WTC11 (cell line): ENCODE results near the gene LRMDA. TPM values are rescaled to one million over a fixed set of nuclear protein-coding genes. Genes with fewer than 3 reads are reported as not detected.

Experiments
- ATAC-seq: fragments of 200-7000 bp; cut with Tn5 transposase; 2 replicates; pipeline ENCODE4 v1.10.0; 2021; ENCODE audit warnings: mild to moderate bottlenecking, moderate library complexity
- CTCF ChIA-PET: fragments of 300-600 bp; sonication (Branson Sonifier 250); formaldehyde crosslinking; loops from one replicate; lab custom pipeline; 2021; ENCODE audit warnings: antibody characterized with exemption; lab: Charles Lee
- POLR2A ChIA-PET: fragments of 350-600 bp; sonication (Branson Sonifier 250); formaldehyde crosslinking; loops from one replicate; lab custom pipeline; 2021; ENCODE audit warnings: antibody characterized with exemption; lab: Charles Lee
- DNase-seq: peaks from one replicate; pipeline ENCODE4 v3.0.0; 2021; ENCODE audit warnings: low spot score
- H3K27ac Mint-ChIP-seq: 2 replicates; pipeline ENCODE4 v1.8.0; 2021; ENCODE audit warnings: mixed read lengths
- H3K27me3 Mint-ChIP-seq: 2 replicates; pipeline ENCODE4 v1.8.0; 2021; ENCODE audit warnings: low read depth, mild to moderate bottlenecking, moderate library complexity, mixed read lengths
- H3K36me3 Mint-ChIP-seq: 2 replicates; pipeline ENCODE4 v1.8.0; 2021; ENCODE audit warnings: mixed read lengths
- H3K4me1 Mint-ChIP-seq: 2 replicates; pipeline ENCODE4 v1.8.0; 2022; ENCODE audit warnings: mixed read lengths
- H3K4me3 Mint-ChIP-seq: 2 replicates; pipeline ENCODE4 v1.8.0; 2021; ENCODE audit warnings: mild to moderate bottlenecking, moderate library complexity, mixed read lengths
- H3K9me3 Mint-ChIP-seq: 2 replicates; pipeline ENCODE4 v1.8.0; 2021; ENCODE audit warnings: mixed read lengths
- ARID4B ChIP-seq: sonication (generic); formaldehyde crosslinking; IDR thresholded peaks from 2 replicates; pipeline ENCODE4 v1.8.0; 2023; ENCODE audit warnings: missing genetic modification reagents, mild to moderate bottlenecking, borderline replicate concordance
- ATF6 ChIP-seq: sonication (generic); formaldehyde crosslinking; IDR thresholded peaks from 2 replicates; pipeline ENCODE4 v1.8.1; 2023; ENCODE audit warnings: mild to moderate bottlenecking, missing genetic modification reagents
- E2F5 ChIP-seq: sonication (generic); formaldehyde crosslinking; IDR thresholded peaks from 2 replicates; pipeline ENCODE4 v1.8.1; 2022; ENCODE audit warnings: mild to moderate bottlenecking, moderate library complexity, missing genetic modification reagents
- EMX1 ChIP-seq: fragments of 250-450 bp; sonication (Bioruptor Pico); IDR thresholded peaks from 2 replicates; pipeline ENCODE4 v1.8.0; 2021; ENCODE audit warnings: mild to moderate bottlenecking
- ETV6 ChIP-seq: sonication (generic); formaldehyde crosslinking; IDR thresholded peaks from 2 replicates; pipeline ENCODE4 v1.8.1; 2022; ENCODE audit warnings: mild to moderate bottlenecking, missing genetic modification reagents
- OVOL2 ChIP-seq: fragments of 250-450 bp; sonication (Bioruptor Pico); IDR thresholded peaks from 2 replicates; pipeline ENCODE4 v1.9.0; 2021; ENCODE audit warnings: mild to moderate bottlenecking, borderline replicate concordance
- PRRX2 ChIP-seq: fragments of 250-450 bp; sonication (Bioruptor Pico); IDR thresholded peaks from 2 replicates; pipeline ENCODE4 v1.8.0; 2021; ENCODE audit warnings: mild to moderate bottlenecking
- SMAD3 ChIP-seq: sonication (generic); formaldehyde crosslinking; IDR thresholded peaks from 2 replicates; pipeline ENCODE4 v1.8.0; 2022; ENCODE audit warnings: missing genetic modification reagents, mild to moderate bottlenecking, borderline replicate concordance
- SOX15 ChIP-seq: fragments of 250-450 bp; sonication (Bioruptor Pico); IDR thresholded peaks from 2 replicates; pipeline ENCODE4 v1.9.0; 2021; ENCODE audit warnings: mild to moderate bottlenecking
- STAT6 ChIP-seq: sonication (generic); formaldehyde crosslinking; conservative IDR thresholded peaks from 2 replicates; pipeline ENCODE4 v1.8.1; 2023; ENCODE audit warnings: mild to moderate bottlenecking, low read depth, missing genetic modification reagents, moderate library complexity
- TEAD1 ChIP-seq: sonication (generic); formaldehyde crosslinking; IDR thresholded peaks from 2 replicates; pipeline ENCODE4 v1.8.0; 2022; ENCODE audit warnings: mild to moderate bottlenecking, missing genetic modification reagents
- TP53 ChIP-seq: sonication (generic); formaldehyde crosslinking; IDR thresholded peaks from 2 replicates; pipeline ENCODE4 v1.8.1; 2023; ENCODE audit warnings: mild to moderate bottlenecking, missing genetic modification reagents
- ZNF416 ChIP-seq: fragments of 250-450 bp; sonication (Bioruptor Pico); IDR thresholded peaks from 2 replicates; pipeline ENCODE4 v1.9.0; 2021; ENCODE audit warnings: mild to moderate bottlenecking, inconsistent platforms
- ZNF423 ChIP-seq: fragments of 250-450 bp; sonication (Bioruptor Pico); IDR thresholded peaks from 2 replicates; pipeline ENCODE4 v2.1.2; 2022; ENCODE audit warnings: mild to moderate bottlenecking, moderate library complexity
- total RNA-seq: library from RNA; stranded (reverse); gene quantifications from 3 replicates; pipeline ENCODE4 v1.2.3, GENCODE V29; 2021
- TF ChIP-seq, protein P1 (sequence below): sonication (generic); formaldehyde crosslinking; IDR thresholded peaks from 2 replicates; pipeline ENCODE4 v1.8.1; 2023; ENCODE audit warnings: mild to moderate bottlenecking, moderate library complexity, missing genetic modification reagents
- TF ChIP-seq, protein P2 (sequence below): sonication (generic); formaldehyde crosslinking; IDR thresholded peaks from 2 replicates; pipeline ENCODE4 v1.8.1; 2022; ENCODE audit warnings: low read depth, missing genetic modification reagents, borderline replicate concordance
- TF ChIP-seq, protein P3 (sequence below): fragments of 250-450 bp; sonication (Bioruptor Pico); IDR thresholded peaks from 2 replicates; pipeline ENCODE4 v1.9.0; 2021; ENCODE audit warnings: mild to moderate bottlenecking

LRMDA gene
- total RNA-seq, 1 experiment from 2014 or later: 0.92 TPM

GRCh38 chr10:76540331-76540730 lies 1108.9 kb downstream of the LRMDA start:
- no peaks in the 10 kb centered on the region for H3K9me3 Mint-ChIP-seq
- no peak overlapping the region for H3K27ac Mint-ChIP-seq
- CTCF ChIA-PET: no interaction called here
- POLR2A ChIA-PET: no interaction called here
- no peaks in the 10 kb centered on the region for H3K4me1 Mint-ChIP-seq
- no peak overlapping the region for H3K4me3 Mint-ChIP-seq
- H3K36me3 Mint-ChIP-seq: no peaks in the 10 kb centered on the region
- DNase-seq: no peak
- no peak for ATAC-seq
- no peak for TF ChIP-seq ZNF416 (CRISPR knock-in tag)
- no peaks in the 10 kb centered on the region for H3K27me3 Mint-ChIP-seq

DNA sequence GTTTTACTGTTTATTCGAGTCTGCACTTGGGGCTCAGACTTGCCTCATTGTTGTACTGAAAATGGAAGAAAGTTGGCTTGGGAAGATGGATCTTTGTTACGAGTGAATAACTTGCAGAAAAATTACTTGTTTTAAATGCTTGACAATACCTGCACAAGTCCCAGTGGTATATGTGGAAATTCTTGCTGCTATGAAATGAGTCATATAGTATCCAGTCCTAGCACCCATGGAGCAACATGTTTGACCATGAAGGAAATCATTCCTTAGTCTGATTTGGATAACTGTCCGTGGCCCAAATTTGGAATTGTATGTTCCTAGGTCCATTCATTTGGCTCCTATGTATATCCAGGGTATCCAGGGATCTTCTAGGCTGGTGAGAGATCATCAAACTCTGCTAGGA lies 1109.4 kb downstream of the LRMDA start:
- Mint-ChIP-seq H3K27me3 (no peaks in the 10 kb centered on the region), H3K4me1 (no peaks in the 10 kb centered on the region), H3K9me3 (no peaks in the 10 kb centered on the region), H3K36me3 (no peaks in the 10 kb centered on the region), H3K27ac (no peak overlapping the region), H3K4me3 (no peak overlapping the region)
- ChIA-PET POLR2A (no interaction called here), CTCF (no interaction called here)
- no peak for TF ChIP-seq OVOL2 (CRISPR knock-in tag)
- no peak for TF ChIP-seq TEAD1 (CRISPR knock-in tag)
- no peak for TF ChIP-seq STAT6
- no peak for TF ChIP-seq SMAD3 (CRISPR knock-in tag)
- TF ChIP-seq SOX15 (CRISPR knock-in tag): no peak
- TF ChIP-seq E2F5: no peak
- TF ChIP-seq, protein P1, sequence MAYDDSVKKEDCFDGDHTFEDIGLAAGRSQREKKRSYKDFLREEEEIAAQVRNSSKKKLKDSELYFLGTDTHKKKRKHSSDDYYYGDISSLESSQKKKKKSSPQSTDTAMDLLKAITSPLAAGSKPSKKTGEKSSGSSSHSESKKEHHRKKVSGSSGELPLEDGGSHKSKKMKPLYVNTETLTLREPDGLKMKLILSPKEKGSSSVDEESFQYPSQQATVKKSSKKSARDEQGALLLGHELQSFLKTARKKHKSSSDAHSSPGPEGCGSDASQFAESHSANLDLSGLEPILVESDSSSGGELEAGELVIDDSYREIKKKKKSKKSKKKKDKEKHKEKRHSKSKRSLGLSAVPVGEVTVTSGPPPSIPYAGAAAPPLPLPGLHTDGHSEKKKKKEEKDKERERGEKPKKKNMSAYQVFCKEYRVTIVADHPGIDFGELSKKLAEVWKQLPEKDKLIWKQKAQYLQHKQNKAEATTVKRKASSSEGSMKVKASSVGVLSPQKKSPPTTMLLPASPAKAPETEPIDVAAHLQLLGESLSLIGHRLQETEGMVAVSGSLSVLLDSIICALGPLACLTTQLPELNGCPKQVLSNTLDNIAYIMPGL: no peak
- TF ChIP-seq ETV6 (CRISPR knock-in tag): no peak
- no peak for TF ChIP-seq ZNF423 (CRISPR knock-in tag)
- TF ChIP-seq, protein P2, sequence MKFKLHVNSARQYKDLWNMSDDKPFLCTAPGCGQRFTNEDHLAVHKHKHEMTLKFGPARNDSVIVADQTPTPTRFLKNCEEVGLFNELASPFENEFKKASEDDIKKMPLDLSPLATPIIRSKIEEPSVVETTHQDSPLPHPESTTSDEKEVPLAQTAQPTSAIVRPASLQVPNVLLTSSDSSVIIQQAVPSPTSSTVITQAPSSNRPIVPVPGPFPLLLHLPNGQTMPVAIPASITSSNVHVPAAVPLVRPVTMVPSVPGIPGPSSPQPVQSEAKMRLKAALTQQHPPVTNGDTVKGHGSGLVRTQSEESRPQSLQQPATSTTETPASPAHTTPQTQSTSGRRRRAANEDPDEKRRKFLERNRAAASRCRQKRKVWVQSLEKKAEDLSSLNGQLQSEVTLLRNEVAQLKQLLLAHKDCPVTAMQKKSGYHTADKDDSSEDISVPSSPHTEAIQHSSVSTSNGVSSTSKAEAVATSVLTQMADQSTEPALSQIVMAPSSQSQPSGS (CRISPR knock-in tag): no peak
- TF ChIP-seq ATF6 (CRISPR knock-in tag): no peak
- TF ChIP-seq PRRX2 (CRISPR knock-in tag): no peak
- no peak for TF ChIP-seq ARID4B (CRISPR knock-in tag)
- TF ChIP-seq, protein P3, sequence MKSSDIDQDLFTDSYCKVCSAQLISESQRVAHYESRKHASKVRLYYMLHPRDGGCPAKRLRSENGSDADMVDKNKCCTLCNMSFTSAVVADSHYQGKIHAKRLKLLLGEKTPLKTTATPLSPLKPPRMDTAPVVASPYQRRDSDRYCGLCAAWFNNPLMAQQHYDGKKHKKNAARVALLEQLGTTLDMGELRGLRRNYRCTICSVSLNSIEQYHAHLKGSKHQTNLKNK (CRISPR knock-in tag): no peak
- TF ChIP-seq EMX1 (CRISPR knock-in tag): no peak
- no peak for TF ChIP-seq TP53
- no peak for ATAC-seq
- DNase-seq: no peak
